GM23248 (cell line): Measurements from ENCODE around the gene ANAPC7. TPM values are rescaled to one million over a fixed set of nuclear protein-coding genes. Genes with fewer than 3 reads are reported as not detected.
A peak's percentile ranks its signal among the peaks of the same experiment; 100 is the strongest.

Source experiments
- DNase-seq: peaks from one replicate; pipeline ENCODE4 v3.0.0-alpha.2; 2015
- H2AFZ ChIP-seq: fragments of 200-600 bp; sonication (generic); 2 replicates; pipeline ENCODE4 v1.6.1; 2016; ENCODE audit warnings: antibody characterized with exemption
- H3F3A ChIP-seq: fragments of 200-600 bp; sonication (generic); 2 replicates; pipeline ENCODE4 v1.6.1; 2016; ENCODE audit warnings: mild to moderate bottlenecking, antibody characterized with exemption, mixed run types; ENCODE audit not compliant: insufficient read depth
- H3K27ac ChIP-seq: fragments of 200-600 bp; sonication (generic); 2 replicates; pipeline ENCODE4 v1.5.1; 2016; ENCODE audit warnings: mild to moderate bottlenecking
- H3K27me3 ChIP-seq: fragments of 200-600 bp; sonication (generic); replicated peaks from 2 replicates; pipeline ENCODE4 v1.6.1; 2016; ENCODE audit warnings: mild to moderate bottlenecking; ENCODE audit not compliant: insufficient read depth
- H3K36me3 ChIP-seq: fragments of 200-600 bp; sonication (generic); 2 replicates; pipeline ENCODE4 v1.6.1; 2016; ENCODE audit warnings: low read depth, mild to moderate bottlenecking
- H3K4me1 ChIP-seq: fragments of 200-600 bp; sonication (generic); 2 replicates; pipeline ENCODE4 v1.6.1; 2016; ENCODE audit warnings: mild to moderate bottlenecking; ENCODE audit not compliant: insufficient read depth
- H3K4me2 ChIP-seq: fragments of 200-600 bp; sonication (generic); one replicate; pipeline ENCODE4 v1.6.1; 2016; ENCODE audit warnings: mild to moderate bottlenecking; ENCODE audit not compliant: unreplicated experiment
- H3K4me3 ChIP-seq: fragments of 200-600 bp; sonication (generic); 2 replicates; pipeline ENCODE4 v1.5.1; 2016; ENCODE audit warnings: mild to moderate bottlenecking
- H3K79me2 ChIP-seq: fragments of 200-600 bp; sonication (generic); 2 replicates; pipeline ENCODE4 v1.6.1; 2016; ENCODE audit warnings: mild to moderate bottlenecking; ENCODE audit not compliant: insufficient read depth
- H3K9ac ChIP-seq: fragments of 200-600 bp; sonication (generic); 2 replicates; pipeline ENCODE4 v1.6.1; 2016; ENCODE audit warnings: mild to moderate bottlenecking
- H3K9me2 ChIP-seq: fragments of 200-600 bp; sonication (generic); 2 replicates; pipeline ENCODE4 v1.6.1; 2016; ENCODE audit warnings: mixed run types, mild to moderate bottlenecking, moderate library complexity; ENCODE audit not compliant: insufficient read depth
- H3K9me3 ChIP-seq: fragments of 200-600 bp; sonication (generic); one replicate; pipeline ENCODE4 v1.6.1; 2017; ENCODE audit warnings: low read depth
- H4K20me1 ChIP-seq: fragments of 200-600 bp; sonication (generic); 2 replicates; pipeline ENCODE4 v1.6.0; 2016; ENCODE audit not compliant: insufficient read depth
- EZH2 ChIP-seq: fragments of 200-600 bp; sonication (generic); IDR thresholded peaks from 2 replicates; pipeline ENCODE4 v1.6.1; 2018; ENCODE audit warnings: antibody characterized with exemption, mild to moderate bottlenecking; ENCODE audit not compliant: insufficient read depth, poor library complexity, severe bottlenecking
- EZH2phosphoT487 ChIP-seq: fragments of 200-600 bp; sonication (generic); IDR thresholded peaks from 2 replicates; pipeline ENCODE4 v1.6.1; 2018; ENCODE audit warnings: antibody characterized with exemption, moderate library complexity, mild to moderate bottlenecking, low read depth; ENCODE audit not compliant: insufficient read depth
- WGBS, 2 experiments: methylation state at CpG; one replicate each; pipeline ENCODE4 v1.1.6; 2015 to 2017; ENCODE audit warnings: low lambda C conversion rate in 2 of 2, low coverage in 1 of 2; ENCODE audit errors: missing lambda C conversion rate in 2 of 2; 5-methylcytosine and 5-hydroxymethylcytosine counted together
- in situ Hi-C: fragments of 300-500 bp; cut with MboI; formaldehyde crosslinking; loops from 2 replicates; pipeline ENCODE4 v1.15.0; 2020
- polyA plus RNA-seq: library from polyadenylated mRNA; unstranded; fragments of >200 nt; fragmentation: Nextera tagmentation; extraction: Ambion mirVana; gene quantifications from 2 replicates; pipeline ENCODE4 v1.2.1, GENCODE V29; 2016
- total RNA-seq: library from RNA; depleted of rRNA; stranded (reverse); fragments of >200 nt; shearing (Covaris generic); gene quantifications from 2 replicates; pipeline ENCODE4 v1.2.3, GENCODE V29; 2014

Gene ANAPC7
- total and polyA plus RNA-seq, 2 experiments from 2014 or later = 35.5 to 46.5 TPM

DNA sequence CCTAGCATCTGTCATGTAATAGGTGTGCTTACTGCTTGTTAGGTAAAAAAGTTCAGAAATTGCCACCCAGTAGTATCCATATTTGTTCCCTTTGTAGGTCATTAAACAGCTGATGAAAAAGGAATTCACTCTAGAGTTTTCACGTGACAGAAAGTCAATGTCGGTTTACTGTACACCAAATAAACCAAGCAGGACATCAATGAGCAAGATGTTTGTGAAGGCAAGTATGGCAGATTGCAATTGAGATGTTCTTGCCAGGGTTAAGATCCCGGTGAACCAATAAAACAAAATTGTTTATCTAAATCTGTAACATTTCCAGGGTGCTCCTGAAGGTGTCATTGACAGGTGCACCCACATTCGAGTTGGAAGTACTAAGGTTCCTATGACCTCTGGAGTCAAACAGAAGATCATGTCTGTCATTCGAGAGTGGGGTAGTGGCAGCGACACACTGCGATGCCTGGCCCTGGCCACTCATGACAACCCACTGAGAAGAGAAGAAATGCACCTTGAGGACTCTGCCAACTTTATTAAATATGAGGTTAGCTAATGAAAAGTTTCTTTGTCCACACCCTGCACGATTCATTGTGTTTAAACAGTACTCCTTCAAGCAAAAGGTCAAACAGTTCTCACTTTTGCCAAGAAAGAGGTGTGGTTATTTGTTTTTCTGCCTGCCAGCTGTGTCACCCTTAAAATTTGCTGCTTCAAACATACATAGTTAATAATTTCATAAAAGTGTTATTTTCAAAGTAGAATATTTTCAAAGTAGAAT is 64.1 kb downstream of the ANAPC7 start:
- WGBS, 2 experiments = 80 to 82% methylated on average over 8 of the region's 8 CpGs
- no peak for TF ChIP-seq EZH2phosphoT487
- no peak for TF ChIP-seq EZH2
- Histone ChIP-seq H3K4me2 (no peak overlapping the region), H3K36me3 (peaks cover 87% of the 10 kb centered on the region), H4K20me1 (no peaks in the 10 kb centered on the region), H3K9ac (no peak overlapping the region), H2AFZ (no peak overlapping the region), H3K9me3 (no peaks in the 10 kb centered on the region), H3K9me2 (no peaks in the 10 kb centered on the region), H3K4me3 (no peak overlapping the region), H3K79me2 (peaks cover 100% of the 10 kb centered on the region), H3K27ac (peak overlapping the region; percentile 22; the same call in 1 of the 2 replicates), H3K4me1 (peaks cover 8% of the 10 kb centered on the region; the same call in 1 of the 2 replicates), H3F3A (peaks cover 69% of the 10 kb centered on the region), H3K27me3 (no peaks in the 10 kb centered on the region)
- peak; percentile 34 for DNase-seq
- in situ Hi-C loops = no loop called here

DNA sequence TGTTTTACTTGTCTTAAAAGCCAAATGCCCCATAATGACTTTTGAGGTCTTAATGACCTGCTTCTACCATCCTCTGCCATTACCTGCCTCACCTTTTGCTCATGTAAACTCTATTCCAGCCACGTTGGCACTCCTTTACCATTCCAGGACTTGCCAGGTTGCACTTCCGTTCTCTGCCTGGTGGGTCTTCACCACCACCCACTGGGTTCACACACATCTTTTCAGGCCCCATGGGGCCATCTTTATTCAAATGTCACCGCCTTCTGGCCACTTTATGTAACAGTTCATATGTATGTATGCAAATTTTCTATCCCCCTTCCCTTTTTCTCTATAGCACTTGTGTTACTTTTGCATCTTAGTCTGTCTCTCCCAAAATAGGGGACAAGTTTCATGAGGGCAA is 64.8 kb downstream of the ANAPC7 start:
- no peak overlapping the region for H3K4me3 ChIP-seq
- TF ChIP-seq EZH2phosphoT487 (no peak), EZH2 (no peak)
- no peak overlapping the region for H2AFZ ChIP-seq
- H3K27me3 ChIP-seq = no peaks in the 10 kb centered on the region
- DNase-seq = peak; percentile 40
- H3K36me3 ChIP-seq = peaks cover 87% of the 10 kb centered on the region
- in situ Hi-C loops = no loop called here
- no peak overlapping the region for H3K9ac ChIP-seq
- no peak overlapping the region for H3K4me2 ChIP-seq
- peaks cover 8% of the 10 kb centered on the region; the same call in 1 of the 2 replicates for H3K4me1 ChIP-seq
- H4K20me1 ChIP-seq = no peaks in the 10 kb centered on the region
- no peaks in the 10 kb centered on the region for H3K9me2 ChIP-seq
- H3K9me3 ChIP-seq = no peaks in the 10 kb centered on the region
- peaks cover 100% of the 10 kb centered on the region for H3K79me2 ChIP-seq
- WGBS, 2 experiments = 72 to 84% methylated on average over 3 of the region's 3 CpGs
- H3F3A ChIP-seq = peaks cover 71% of the 10 kb centered on the region
- H3K27ac ChIP-seq = no peak overlapping the region

DNA sequence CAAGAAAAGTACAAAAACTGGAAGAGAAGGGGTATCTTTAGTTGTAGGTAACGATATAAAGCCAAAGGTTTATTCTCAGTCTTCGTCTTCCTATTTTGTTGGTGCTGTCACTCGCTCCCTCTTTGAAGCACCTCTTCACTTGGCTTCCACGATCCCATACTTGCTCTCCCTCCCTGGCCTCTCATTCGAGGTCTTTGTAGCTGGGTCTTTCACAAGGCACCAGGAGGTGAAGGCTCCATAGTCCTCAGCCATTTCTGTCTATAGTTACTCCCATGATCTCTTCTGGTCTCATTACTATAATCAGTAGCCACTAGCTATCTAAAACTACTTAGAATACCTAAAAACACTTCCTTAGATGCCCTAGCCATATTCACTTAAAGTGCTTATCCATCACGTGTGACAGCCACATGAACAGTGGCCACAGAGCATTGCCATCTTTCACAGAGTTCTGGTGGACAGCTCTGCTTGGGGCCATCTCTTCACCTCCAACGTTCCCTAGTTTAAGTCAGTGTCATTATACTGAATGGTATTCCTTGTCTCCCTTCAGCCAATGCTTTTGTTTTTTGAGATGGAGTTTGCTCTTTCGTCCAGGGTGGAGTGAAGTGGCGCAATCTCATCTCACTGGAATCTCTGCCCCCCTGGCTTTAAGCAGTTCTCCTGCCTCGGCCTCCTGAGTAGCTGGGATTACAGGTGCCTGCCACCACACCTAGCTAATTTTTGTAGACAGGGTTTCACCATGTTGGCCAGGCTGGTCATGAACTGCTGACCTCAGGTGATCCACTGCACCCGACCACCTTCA is 65.4 kb downstream of the ANAPC7 start:
- no peak for DNase-seq
- Histone ChIP-seq H3K79me2 (peaks cover 100% of the 10 kb centered on the region), H3K9ac (no peak overlapping the region), H3F3A (peaks cover 68% of the 10 kb centered on the region), H3K27me3 (no peaks in the 10 kb centered on the region), H3K9me2 (no peaks in the 10 kb centered on the region), H2AFZ (no peak overlapping the region), H3K27ac (no peak overlapping the region; the same call in 1 of the 2 replicates), H4K20me1 (no peaks in the 10 kb centered on the region), H3K4me2 (no peak overlapping the region), H3K4me3 (no peak overlapping the region), H3K36me3 (peaks cover 87% of the 10 kb centered on the region), H3K4me1 (peaks cover 8% of the 10 kb centered on the region; the same call in 1 of the 2 replicates), H3K9me3 (no peaks in the 10 kb centered on the region)
- 90% methylated on average over 11 of the region's 11 CpGs for WGBS, 2 experiments
- no peak for TF ChIP-seq EZH2phosphoT487
- TF ChIP-seq EZH2 = no peak
- in situ Hi-C loops = no loop called here

DNA sequence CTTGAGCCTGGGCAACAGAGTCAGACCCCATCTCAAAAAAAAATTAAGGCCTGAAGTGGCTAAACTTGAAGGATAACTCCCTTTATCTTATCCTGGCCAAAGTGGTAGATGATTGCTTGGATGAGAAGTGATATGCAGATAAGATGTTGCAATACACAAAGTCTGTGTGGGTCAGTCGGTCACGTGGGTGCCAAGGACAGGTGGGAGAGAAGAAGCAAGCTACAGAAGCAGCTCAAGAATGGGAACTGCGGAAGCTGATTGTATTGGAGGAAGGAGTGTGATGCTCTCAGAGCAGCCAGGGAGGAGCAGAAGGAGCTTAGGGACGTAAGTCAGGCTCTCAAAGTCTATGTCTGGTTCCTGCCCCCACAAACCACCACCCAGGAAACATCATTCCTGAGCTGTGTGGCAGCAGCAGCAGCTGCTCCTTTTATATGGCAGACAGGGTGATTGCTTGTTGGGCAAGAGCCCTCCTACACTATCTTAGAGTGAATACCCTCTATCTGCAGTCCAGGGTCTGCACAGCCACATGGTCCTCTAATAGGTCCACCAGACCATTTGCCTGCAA is 67.9 kb downstream of the ANAPC7 start:
- peaks cover 63% of the 10 kb centered on the region for H3F3A ChIP-seq
- no peaks in the 10 kb centered on the region for H4K20me1 ChIP-seq
- WGBS, 2 experiments = 80% methylated on average over 4 of the region's 4 CpGs
- H3K4me1 ChIP-seq = peaks cover 18% of the 10 kb centered on the region; the same call in 1 of the 2 replicates
- H3K79me2 ChIP-seq = peaks cover 100% of the 10 kb centered on the region
- H3K4me3 ChIP-seq = no peak overlapping the region
- no peaks in the 10 kb centered on the region for H3K9me3 ChIP-seq
- TF ChIP-seq EZH2phosphoT487 (no peak), EZH2 (no peak)
- no peaks in the 10 kb centered on the region for H3K9me2 ChIP-seq
- no peak overlapping the region for H3K27ac ChIP-seq
- H2AFZ ChIP-seq = no peak overlapping the region
- no peak for DNase-seq
- H3K36me3 ChIP-seq = peaks cover 82% of the 10 kb centered on the region
- no peak overlapping the region for H3K4me2 ChIP-seq
- H3K27me3 ChIP-seq = no peaks in the 10 kb centered on the region
- in situ Hi-C loops = no loop called here
- no peak overlapping the region for H3K9ac ChIP-seq
